K562 (cell line): ENCODE results near the gene HDAC1. TPM values are rescaled to one million over a fixed set of nuclear protein-coding genes. Genes with fewer than 3 reads are reported as not detected.

Experiments used
- ATAC-seq: fragments of 200-7000 bp; cut with Tn5 transposase; 3 replicates; pipeline ENCODE4 v1.9.1; 2020; ENCODE audit warnings: moderate library complexity
- BruUV-seq: library from RNA; stranded (reverse); fragments of 400-500 nt; replicated peaks from 2 replicates; lab custom pipeline; 2021; lab: Mats Ljungman, UMichigan
- CTCF ChIA-PET: fragments of 300-600 bp; formaldehyde crosslinking; extraction: SDS; loops from one replicate; lab custom pipeline; 2021; ENCODE audit warnings: low intra/inter-chr PET ratio; lab: Yijun Ruan, JAX
- POLR2A ChIA-PET: fragments of 300-600, 350-650 bp; sonication (Branson Sonifier 250); formaldehyde crosslinking; extraction: SDS; loops from one replicate; lab custom pipeline; 2021; ENCODE audit warnings: antibody characterized with exemption, inconsistent platforms; lab: Yijun Ruan, JAX
- DNase-seq, 4 experiments: peaks; one replicate each; pipeline versions ENCODE4 v3.0.0 to v3.0.0-alpha.2; 2011 to 2018; ENCODE audit warnings: low spot score in 3 of 4, mixed read lengths in 3 of 4; ENCODE audit errors: extremely low read depth in 1 of 4
- FAIRE-seq: peaks from 2 replicates; lab custom pipeline; 2011; peaks lifted over from hg19 to GRCh38; lab: Jason Lieb, UNC
- H2AFZ ChIP-seq: 2 replicates; pipeline ENCODE4 v1.6.0; 2011; ENCODE audit warnings: low read depth, low read length, control low read depth, inconsistent platforms
- H3K27ac ChIP-seq: fragments of 200-600 bp; 3 replicates; pipeline ENCODE4 v1.8.0; 2011; ENCODE audit warnings: low read depth, mild to moderate bottlenecking, control low read depth, inconsistent platforms, low read length, moderate library complexity, mixed read lengths; ENCODE audit errors: extremely low read depth
- H3K27me3 ChIP-seq, 2 experiments: fragments of 300-600 bp in 1 of 2; 2 replicates in 1 of 2; 3 replicates in 1 of 2; pipeline versions ENCODE4 v1.6.0 to v1.8.0; 2011; ENCODE audit warnings: inconsistent platforms in 2 of 2, low read length in 2 of 2, mild to moderate bottlenecking in 1 of 2, mixed read lengths in 1 of 2, moderate library complexity in 1 of 2; ENCODE audit not compliant: control insufficient read depth in 2 of 2, insufficient read depth in 2 of 2
- H3K36me3 ChIP-seq: fragments of 300-600 bp; 3 replicates; pipeline ENCODE4 v1.8.0; 2011; ENCODE audit warnings: mild to moderate bottlenecking, low read length, inconsistent platforms; ENCODE audit not compliant: control insufficient read depth, insufficient read depth
- H3K4me1 ChIP-seq, 2 experiments: fragments of 200-600 bp in 1 of 2; replicated peaks in 1 of 2; 2 replicates in 1 of 2; 3 replicates in 1 of 2; pipeline versions ENCODE4 v1.5.1 to v1.8.0; 2011; ENCODE audit warnings: inconsistent platforms in 2 of 2, low read length in 2 of 2, mild to moderate bottlenecking in 1 of 2, mixed read lengths in 1 of 2, moderate library complexity in 1 of 2; ENCODE audit not compliant: control insufficient read depth in 2 of 2, insufficient read depth in 2 of 2
- H3K4me2 ChIP-seq: 2 replicates; pipeline ENCODE4 v1.6.1; 2011; ENCODE audit warnings: low read length, control low read depth, inconsistent platforms, mixed read lengths; ENCODE audit not compliant: insufficient read depth
- H3K4me3 ChIP-seq: fragments of 200-600 bp; sonication (generic), shearing (Covaris generic); 2 replicates; pipeline ENCODE4 v1.5.1; 2016; ENCODE audit warnings: control low read depth, inconsistent platforms
- H3K79me2 ChIP-seq: fragments of 200-600 bp; 3 replicates; pipeline ENCODE4 v1.8.0; 2011; ENCODE audit warnings: low read length, inconsistent platforms; ENCODE audit not compliant: control insufficient read depth, insufficient read depth
- H3K9ac ChIP-seq, 2 experiments: 2 replicates each; pipeline versions ENCODE4 v1.6.0 to v1.6.1; 2011; ENCODE audit warnings: low read depth in 2 of 2, low read length in 2 of 2, control low read depth in 1 of 2, inconsistent platforms in 1 of 2, mild to moderate bottlenecking in 1 of 2, mixed read lengths in 1 of 2; ENCODE audit not compliant: insufficient read depth in 1 of 2
- H3K9me1 ChIP-seq: one replicate; pipeline ENCODE4 v1.6.0; 2011; ENCODE audit warnings: inconsistent platforms, mild to moderate bottlenecking, low read length, moderate library complexity; ENCODE audit not compliant: control insufficient read depth, insufficient read depth
- H3K9me3 ChIP-seq: replicated peaks from 2 replicates; pipeline ENCODE4 v1.5.1; 2011; ENCODE audit warnings: low read depth, low read length, inconsistent platforms; ENCODE audit not compliant: control insufficient read depth, insufficient read depth
- H4K20me1 ChIP-seq: replicated peaks from 2 replicates; pipeline ENCODE4 v1.6.1; 2011; ENCODE audit warnings: low read length, inconsistent platforms, mixed read lengths; ENCODE audit not compliant: control insufficient read depth, insufficient read depth
- CTCF ChIP-seq, 3 experiments: IDR thresholded peaks in 2 of 3; conservative IDR thresholded peaks in 1 of 3; 2 replicates each; pipeline ENCODE4 v1.5.1; 2011 to 2012; ENCODE audit warnings: low read length in 3 of 3, mild to moderate bottlenecking in 3 of 3, control low read depth in 2 of 3, improper control_type of control experiment in 1 of 3, inconsistent platforms in 1 of 3, low read depth in 1 of 3, mixed read lengths in 1 of 3, moderate library complexity in 1 of 3; ENCODE audit not compliant: insufficient read depth in 2 of 3
- MIER1 ChIP-seq: fragments of 450-650 bp; IDR thresholded peaks from 2 replicates; pipeline ENCODE4 v1.6.1; 2016; ENCODE audit warnings: antibody characterized with exemption, mild to moderate bottlenecking, low read depth
- MTA1 ChIP-seq: fragments of 450-650 bp; IDR thresholded peaks from 2 replicates; pipeline ENCODE4 v1.6.1; 2017; ENCODE audit warnings: borderline replicate concordance
- NFATC3 ChIP-seq: fragments of 450-650 bp; IDR thresholded peaks from 2 replicates; pipeline ENCODE4 v1.6.1; 2017; ENCODE audit warnings: mild to moderate bottlenecking
- POLR2A ChIP-seq: fragments of 450-650 bp; conservative IDR thresholded peaks from 2 replicates; pipeline ENCODE4 v1.6.1; 2016
- POLR2B ChIP-seq: fragments of 450-650 bp; IDR thresholded peaks from 2 replicates; pipeline ENCODE4 v1.6.1; 2018; ENCODE audit warnings: low read depth; ENCODE audit not compliant: partially characterized antibody
- RAD21 ChIP-seq, 2 experiments: fragments of 250-450 bp in 1 of 2; fragments of 450-650 bp in 1 of 2; sonication (Bioruptor Pico) in 1 of 2; formaldehyde crosslinking in 1 of 2; IDR thresholded peaks in 1 of 2; conservative IDR thresholded peaks in 1 of 2; 2 replicates each; pipeline versions ENCODE4 v1.4.0 to v1.8.0; 2020 to 2022; ENCODE audit warnings: mild to moderate bottlenecking in 2 of 2, moderate library complexity in 1 of 2
- WGBS: fragments of 100-300 bp; shearing (Covaris generic); methylation state at CpG from one replicate; pipeline ENCODE4 v1.1.6; 2016; ENCODE audit warnings: low coverage, mixed read lengths; ENCODE audit not compliant: insufficient coverage; ENCODE audit errors: missing lambda C conversion rate; 5-methylcytosine and 5-hydroxymethylcytosine counted together
- in situ Hi-C: fragments of 300-500 bp; cut with MboI; formaldehyde crosslinking; loops from 4 replicates; pipeline ENCODE4 v1.15.0; 2018; ENCODE audit warnings: inconsistent platforms, mixed read lengths
- intact Hi-C: fragments of 100-400 bp; cut with micrococcal nuclease; formaldehyde crosslinking; loops from 2 replicates; pipeline ENCODE4 v1.14.2; 2022
- polyA plus RNA-seq, 8 experiments: library from polyadenylated mRNA; depleted of rRNA in 4 of 8; stranded (reverse) in 5 of 8; unstranded in 3 of 8; fragments of >200 nt; fragmentation: Nextera tagmentation in 2 of 8; fragmentation: Illumina TruSeq in 1 of 8; extraction: Ambion mirVana in 2 of 8; extraction: Trizol in 1 of 8; gene quantifications; 2 replicates each; pipeline versions ENCODE4 v1.2.1 to v1.2.3, GENCODE V29; 2011 to 2014; ENCODE audit warnings: inconsistent platforms in 1 of 8, missing spikeins in 1 of 8
- total RNA-seq, 7 experiments: library from RNA; depleted of rRNA in 6 of 7; stranded (reverse); fragments of >200 nt in 6 of 7; fragmentation: Illumina TruSeq in 2 of 7; extraction: Trizol in 2 of 7; gene quantifications; 2 replicates each; pipeline versions ENCODE4 v1.2.1 to v1.2.3, GENCODE V29; 2011 to 2021; ENCODE audit warnings: low replicate concordance in 1 of 7

HDAC1 gene
- total and polyA plus RNA-seq, 9 of the 15 experiments (the other 6 are each of a cell fraction or from before 2014, with no cell fraction given) = 169 to 384 (median 193) TPM

DNA sequence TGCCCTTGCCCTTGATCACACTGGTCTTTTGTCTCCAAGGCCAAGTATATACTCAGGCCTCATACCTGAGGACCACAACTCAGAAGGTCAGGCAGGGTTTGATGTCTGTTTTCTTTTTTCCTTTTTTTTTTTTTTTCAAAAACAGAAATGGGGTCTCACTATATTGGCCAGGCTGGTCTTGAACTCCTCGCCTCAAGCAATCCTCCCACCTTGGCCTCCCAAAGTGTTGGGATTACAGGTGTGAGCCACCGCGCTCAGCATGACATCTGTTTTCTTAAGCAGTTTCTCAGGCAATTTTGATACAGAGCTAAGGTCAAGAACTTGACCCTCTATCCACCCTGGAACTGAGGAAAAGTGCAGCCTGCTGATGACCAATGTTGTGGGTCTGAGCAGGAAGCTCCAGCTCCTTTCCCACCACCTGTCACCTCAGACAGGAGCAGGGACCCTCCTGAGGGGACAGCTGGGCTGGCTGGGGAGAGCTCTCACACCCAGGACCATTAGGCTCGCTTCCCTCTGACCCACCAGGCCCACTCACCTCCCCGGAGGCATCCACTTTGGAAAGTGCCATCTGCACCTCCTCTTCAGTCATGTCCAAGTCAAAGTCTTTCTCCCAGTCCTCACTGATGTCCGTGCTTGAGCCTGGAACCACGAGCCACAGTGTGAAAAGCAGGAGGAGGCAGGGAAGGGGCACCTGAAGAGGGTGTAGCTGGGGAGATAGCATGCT is 76.2 kb downstream of the HDAC1 start (continued):
- no peak for TF ChIP-seq MTA1

DNA sequence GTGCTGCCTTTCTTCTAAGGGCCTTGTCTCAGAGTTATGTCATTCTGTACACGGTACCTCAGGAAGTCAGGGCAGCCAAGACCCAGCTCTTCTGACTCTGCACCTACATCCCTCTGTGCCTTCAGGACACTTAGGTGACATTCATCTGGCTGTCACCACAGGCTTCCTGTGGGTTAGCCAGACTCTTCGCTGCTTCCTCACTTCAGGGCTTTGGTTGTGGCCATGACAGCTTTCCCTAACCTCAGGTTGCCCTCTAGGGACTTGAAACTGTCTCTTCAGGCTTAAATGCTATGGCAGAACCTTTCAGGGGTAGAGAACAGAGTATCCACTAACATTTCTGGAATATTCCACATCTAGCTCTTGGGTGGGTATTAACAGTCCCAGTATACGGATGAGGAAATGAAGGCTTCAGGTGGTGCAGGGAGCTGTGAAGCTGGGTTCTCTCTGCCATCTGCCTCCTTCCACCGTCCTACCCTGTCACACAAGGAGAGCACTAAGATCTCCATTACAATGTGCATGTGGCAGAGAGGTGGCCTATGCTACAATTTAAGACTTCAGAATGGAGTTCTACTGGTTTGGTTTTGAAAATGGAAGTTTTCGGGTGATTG is 80.4 kb downstream of the HDAC1 start:
- H3K4me2 ChIP-seq = no peak overlapping the region
- DNase-seq = peak in 1 of 4 experiments; percentile 15
- H3K79me2 ChIP-seq = no peaks in the 10 kb centered on the region
- H2AFZ ChIP-seq = no peak overlapping the region
- H3K9me3 ChIP-seq = no peaks in the 10 kb centered on the region
- 0 out of 2 replicates have a peak, but pooled peaks cover 5% of the 10 kb centered on the region for H4K20me1 ChIP-seq
- in situ Hi-C loops = no loop called here
- ChIA-PET CTCF (no interaction called here), POLR2A (interaction anchor here (0.6 to 2.3 kb wide), 10 partner anchors 9 to 152 kb away, joined by 3 to 10 read pairs (median 4); partner anchors contain the start of gene BSDC1)
- H3K4me3 ChIP-seq = no peak overlapping the region
- H3K36me3 ChIP-seq = peaks cover 88% of the 10 kb centered on the region
- TF ChIP-seq RAD21 (CRISPR knock-in tag; conservative IDR thresholded peaks at IDR 0.05 in 1 of 2, IDR thresholded peaks at IDR 0.05 in 1 of 2) (peak in 1 of 2 experiments; percentile 30; a peak in 2 of 4 replicates), POLR2B (peak; percentile 25), MIER1 (no peak), POLR2A (peak; percentile 16; the same call in 1 of the 2 replicates), CTCF (IDR thresholded peaks at IDR 0.05 in 2 of 3, conservative IDR thresholded peaks at IDR 0.05 in 1 of 3; ENCODE audit: insufficient read depth in 2 of 3, low read depth in 1 of 3, low read length in 3 of 3) (peak in 2 of 3 experiments; percentile 24 to 37; a peak in 3 of 6 replicates), NFATC3 (no peak)
- no peaks in the 10 kb centered on the region for H3K9me1 ChIP-seq
- BruUV-seq = no TSS peak
- no peak overlapping the region for H3K9ac ChIP-seq
- no peaks in the 10 kb centered on the region for H3K27me3 ChIP-seq
- WGBS = 96% methylated on average over 5 of the region's 5 CpGs
- H3K27ac ChIP-seq = no peak overlapping the region; the same call in 2 of the 3 replicates
- peak; percentile 43 for ATAC-seq
- FAIRE-seq = no peak
- intact Hi-C loops = no loop called here
- H3K4me1 ChIP-seq = no peaks in the 10 kb centered on the region
